Gastroesophageal sphincter (tissue), 4 donors: ENCODE results near the gene ARRB1. TPM values are rescaled to one million over a fixed set of nuclear protein-coding genes. Genes with fewer than 3 reads are reported as not detected.

Source experiments
- ATAC-seq: fragments of 150-250 bp; one replicate; pipeline ENCODE4 v1.9.1; 2016; ENCODE audit warnings: mild to moderate bottlenecking, moderate library complexity
- H3K27ac ChIP-seq, 4 donors: fragments of 200-600 bp; sonication (generic) in 3 of 4; 1 replicate in 3 of 4; 2 replicates in 1 of 4; pipeline ENCODE4 v1.5.1; 2016 to 2019
- H3K27me3 ChIP-seq: fragments of 200-600 bp; sonication (generic); one replicate; pipeline ENCODE4 v1.5.1; 2019
- H3K36me3 ChIP-seq, 2 donors: fragments of 200-600 bp; sonication (generic); one replicate each; pipeline ENCODE4 v1.5.1; 2019; ENCODE audit warnings: control low read depth in 1 of 2
- H3K4me1 ChIP-seq, 3 donors: fragments of 200-600 bp; sonication (generic); 1 replicate in 2 of 3; 2 replicates in 1 of 3; pipeline ENCODE4 v1.5.1; 2016 to 2019; ENCODE audit warnings: control low read depth in 2 of 3
- H3K4me3 ChIP-seq, 2 donors: fragments of 200-600 bp; sonication (generic); one replicate each; pipeline ENCODE4 v1.5.1; 2019; ENCODE audit warnings: mild to moderate bottlenecking in 1 of 2, moderate library complexity in 1 of 2
- H3K9me3 ChIP-seq, 3 donors: fragments of 200-600 bp; sonication (generic); one replicate each; pipeline ENCODE4 v1.5.1; 2017 to 2019; ENCODE audit warnings: control low read depth in 2 of 3
- EP300 ChIP-seq: sonication (generic); formaldehyde crosslinking; IDR thresholded peaks from one replicate; pipeline ENCODE4 v1.6.1; 2017; ENCODE audit warnings: antibody characterized with exemption, mild to moderate bottlenecking
- POLR2A ChIP-seq, 2 donors: fragments of 450-650 bp; IDR thresholded peaks; one replicate each; pipeline ENCODE4 v1.6.1; 2017; ENCODE audit warnings: antibody characterized with exemption in 2 of 2, mild to moderate bottlenecking in 2 of 2, moderate library complexity in 1 of 2
- POLR2AphosphoS5 ChIP-seq: sonication (generic); formaldehyde crosslinking; IDR thresholded peaks from one replicate; pipeline ENCODE4 v1.6.1; 2017; ENCODE audit warnings: antibody characterized with exemption
- WGBS, 2 donors: methylation state at CpG; one replicate each; pipeline ENCODE4 v1.1.5; 2018; ENCODE audit warnings: low coverage in 1 of 2; 5-methylcytosine and 5-hydroxymethylcytosine counted together
- total RNA-seq, 4 donors: library from RNA; depleted of rRNA; stranded (reverse); fragments of >200 nt; gene quantifications; one replicate each; pipeline ENCODE4 v1.1.0, GENCODE V29; 2016
- TF ChIP-seq, protein P1 (sequence below), 4 experiments: fragments of 200-600 bp in 2 of 4; fragments of 450-650 bp in 2 of 4; sonication (generic) in 1 of 4; IDR thresholded peaks; one replicate each; pipeline ENCODE4 v1.5.1; 2017 to 2019; ENCODE audit warnings: antibody characterized with exemption in 4 of 4, mild to moderate bottlenecking in 2 of 4, moderate library complexity in 2 of 4

Gene ARRB1
- total RNA-seq = 100 to 1,000 TPM in 1 of 4 donors, 10 to 100 TPM in 3; 72.3 to 120 (median 93.0) TPM

DNA sequence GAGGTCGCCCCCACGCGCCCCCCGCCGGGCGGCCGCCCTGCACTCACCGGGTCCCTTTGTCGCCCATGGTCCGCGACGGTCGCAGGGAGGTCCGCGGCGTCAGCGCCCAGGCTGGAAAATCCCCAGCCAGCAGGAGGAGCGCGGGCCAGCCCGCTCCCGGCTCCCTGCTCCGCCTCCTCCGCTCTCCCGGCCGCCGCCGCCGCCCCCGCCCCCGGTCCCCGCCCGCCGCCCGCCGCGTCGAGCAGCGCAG lies at the start of gene ARRB1:
Gene ARRB1, minus strand, starts transcription at position 121 of the 250 bp plus-strand sequence. Its CDS starts 54 bp downstream, at position 67.
- no peaks in the 10 kb centered on the region for H3K9me3 ChIP-seq
- TF ChIP-seq POLR2A (IDR thresholded peaks at IDR 0.05) (peak in 1 of 2 donors; percentile 20), EP300 (no peak), POLR2AphosphoS5 (no peak)
- TF ChIP-seq, protein P1, sequence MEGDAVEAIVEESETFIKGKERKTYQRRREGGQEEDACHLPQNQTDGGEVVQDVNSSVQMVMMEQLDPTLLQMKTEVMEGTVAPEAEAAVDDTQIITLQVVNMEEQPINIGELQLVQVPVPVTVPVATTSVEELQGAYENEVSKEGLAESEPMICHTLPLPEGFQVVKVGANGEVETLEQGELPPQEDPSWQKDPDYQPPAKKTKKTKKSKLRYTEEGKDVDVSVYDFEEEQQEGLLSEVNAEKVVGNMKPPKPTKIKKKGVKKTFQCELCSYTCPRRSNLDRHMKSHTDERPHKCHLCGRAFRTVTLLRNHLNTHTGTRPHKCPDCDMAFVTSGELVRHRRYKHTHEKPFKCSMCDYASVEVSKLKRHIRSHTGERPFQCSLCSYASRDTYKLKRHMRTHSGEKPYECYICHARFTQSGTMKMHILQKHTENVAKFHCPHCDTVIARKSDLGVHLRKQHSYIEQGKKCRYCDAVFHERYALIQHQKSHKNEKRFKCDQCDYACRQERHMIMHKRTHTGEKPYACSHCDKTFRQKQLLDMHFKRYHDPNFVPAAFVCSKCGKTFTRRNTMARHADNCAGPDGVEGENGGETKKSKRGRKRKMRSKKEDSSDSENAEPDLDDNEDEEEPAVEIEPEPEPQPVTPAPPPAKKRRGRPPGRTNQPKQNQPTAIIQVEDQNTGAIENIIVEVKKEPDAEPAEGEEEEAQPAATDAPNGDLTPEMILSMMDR (IDR thresholded peaks at IDR 0.05) = peak in 2 of 4 experiments; percentile 8 to 35
- peaks cover 8 to 61% (median 38%) of the 10 kb centered on the region in 3 donors for H3K4me1 ChIP-seq
- H3K4me3 ChIP-seq = peak within 1 kb of the TSS; percentile 93 to 94
- no CpG with 5 or more reads among the region's 38 CpGs for WGBS, 2 donors
- H3K27me3 ChIP-seq = no peaks in the 10 kb centered on the region
- H3K36me3 ChIP-seq = no peaks in the 10 kb centered on the region
- peak within 1 kb of the TSS; percentile 90 to 98 (median 95) for H3K27ac ChIP-seq
- ATAC-seq = peak; percentile 78

DNA sequence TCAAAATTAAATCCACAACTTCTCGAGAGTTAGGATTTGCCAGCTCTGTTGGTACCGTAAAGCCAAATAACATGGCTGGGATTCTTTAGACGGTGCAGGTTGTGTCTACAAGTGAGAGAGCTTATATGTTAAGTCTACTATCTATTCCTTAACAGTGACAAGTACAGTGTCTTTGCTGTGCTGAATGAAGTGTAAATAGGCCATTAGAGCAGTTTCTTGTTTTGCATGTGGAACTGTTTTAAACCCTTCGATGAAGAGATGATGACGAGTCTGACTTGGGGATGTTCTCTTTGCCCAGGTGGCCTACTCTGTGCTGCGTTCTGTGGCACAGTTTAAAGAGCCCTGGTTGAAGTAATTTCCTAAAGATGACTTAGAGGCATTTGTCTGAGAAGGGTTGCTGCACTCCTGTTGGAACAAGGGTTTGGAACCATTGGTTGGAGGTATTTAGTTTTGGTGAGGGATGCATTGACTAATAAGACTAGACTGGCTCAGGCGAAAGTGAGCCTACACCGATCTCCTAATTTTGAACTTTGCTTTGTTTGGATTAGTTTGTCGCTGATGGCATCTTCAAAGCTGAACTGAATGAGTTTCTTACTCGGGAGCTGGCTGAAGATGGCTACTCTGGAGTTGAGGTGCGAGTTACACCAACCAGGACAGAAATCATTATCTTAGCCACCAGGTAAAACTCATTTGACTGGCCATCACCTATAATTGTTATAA lies 48.8 kb upstream of the ARRB1 start:
- no peak for ATAC-seq
- Histone ChIP-seq H3K27ac (peak overlapping the region; percentile 89 to 96 (median 92)), H3K36me3 (peaks cover 0 to 45% of the 10 kb centered on the region in 2 donors), H3K27me3 (no peaks in the 10 kb centered on the region), H3K4me3 (peak overlapping the region; percentile 72 to 80), H3K4me1 (peaks cover 0 to 37% (median 11%) of the 10 kb centered on the region in 3 donors), H3K9me3 (no peaks in the 10 kb centered on the region)
- WGBS, 2 donors = 11 to 13% methylated on average over 11 of the region's 11 CpGs
- TF ChIP-seq POLR2AphosphoS5 (no peak), EP300 (no peak), POLR2A (IDR thresholded peaks at IDR 0.05) (no peak)
- TF ChIP-seq, protein P1 (IDR thresholded peaks at IDR 0.05) = no peak

DNA sequence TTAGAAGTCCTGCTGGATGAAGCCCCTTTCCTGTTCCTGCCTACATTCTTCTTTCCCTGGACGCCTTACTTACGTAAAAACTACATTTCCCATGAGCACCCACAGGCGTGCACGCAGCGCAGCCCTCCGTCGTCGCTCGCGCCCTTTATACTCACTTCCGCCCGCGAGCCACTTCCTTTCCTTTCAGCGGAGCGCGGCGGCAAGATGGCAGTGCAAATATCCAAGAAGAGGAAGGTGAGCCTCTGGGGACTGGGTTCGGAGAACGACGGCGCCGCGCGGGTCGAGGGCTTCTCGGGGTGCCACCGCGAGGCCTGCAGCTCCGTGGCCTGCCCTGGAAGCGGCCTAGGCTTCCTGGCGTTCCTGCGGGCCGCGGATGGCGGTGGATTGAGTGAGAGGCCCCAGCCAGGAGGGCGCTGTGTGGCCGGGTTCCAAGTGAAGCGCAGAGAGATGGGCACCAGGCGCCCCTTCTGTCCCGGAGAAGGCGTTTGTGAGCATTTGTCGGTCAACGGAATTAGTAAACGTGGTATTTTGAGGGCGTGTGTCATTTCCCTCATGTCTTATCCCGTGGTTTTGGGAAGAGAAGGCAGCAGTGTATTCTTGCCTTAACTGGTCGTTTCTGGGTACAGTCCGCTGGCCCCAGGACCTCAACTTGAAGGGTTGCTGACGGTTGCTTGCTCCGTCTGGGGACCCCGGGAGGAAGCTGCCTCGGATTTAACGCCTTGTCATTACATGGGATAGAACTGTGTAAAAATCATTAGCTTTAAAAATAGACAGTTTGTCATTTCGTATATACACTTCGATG lies 48.1 kb upstream of the ARRB1 start, which contains the start of gene RPS3:
Gene RPS3, plus strand, starts transcription at position 175 of the 802 bp plus-strand sequence. Its CDS starts 30 bp downstream, at position 205.
- peak; percentile 96 for ATAC-seq

DNA sequence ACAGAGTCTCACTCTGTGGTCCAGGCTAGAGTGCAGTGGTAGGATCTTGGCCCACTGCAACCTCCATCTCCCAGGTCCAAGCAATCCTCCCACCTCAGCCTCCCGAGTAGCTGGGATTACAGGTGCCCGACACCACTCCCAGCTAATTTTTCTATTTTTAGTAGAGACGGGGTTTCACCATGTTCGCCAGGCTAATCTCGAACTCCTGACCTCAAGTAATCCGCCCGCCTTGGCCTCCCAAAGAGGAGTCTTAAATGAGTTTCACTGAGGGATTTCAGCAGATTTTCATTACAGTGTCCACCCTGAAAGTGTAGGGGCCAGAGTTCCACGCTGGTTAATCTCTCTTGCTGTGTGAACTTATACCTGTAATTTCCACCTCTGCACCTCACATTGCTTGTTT lies 47.4 kb upstream of the ARRB1 start:
- Histone ChIP-seq H3K4me1 (peaks cover 0 to 37% (median 11%) of the 10 kb centered on the region in 3 donors), H3K36me3 (peaks cover 0 to 31% of the 10 kb centered on the region in 2 donors), H3K9me3 (no peaks in the 10 kb centered on the region), H3K27me3 (no peaks in the 10 kb centered on the region), H3K27ac (peak overlapping the region in 2 of 4 donors; percentile 89 to 96), H3K4me3 (no peak overlapping the region)
- 66% methylated on average over 8 of the region's 8 CpGs; no CpG with 5 or more reads in 1 of the 2 donors for WGBS, 2 donors
- TF ChIP-seq, protein P1 (IDR thresholded peaks at IDR 0.05) = no peak
- TF ChIP-seq POLR2AphosphoS5 = no peak
- no peak for TF ChIP-seq EP300
- no peak for TF ChIP-seq POLR2A (IDR thresholded peaks at IDR 0.05)
- no peak for ATAC-seq

More for the DNA sequence above, 48.1 kb upstream of the ARRB1 start, which contains the start of gene RPS3:
- WGBS, 2 donors = 0 to 1% methylated on average over 19 to 27 of the region's 55 CpGs
- Histone ChIP-seq H3K27me3 (no peaks in the 10 kb centered on the region), H3K4me1 (peaks cover 0 to 37% (median 11%) of the 10 kb centered on the region in 3 donors), H3K36me3 (peaks cover 0 to 37% of the 10 kb centered on the region in 2 donors), H3K27ac (peak within 1 kb of the TSS; percentile 89 to 96 (median 92)), H3K9me3 (no peaks in the 10 kb centered on the region), H3K4me3 (peak within 1 kb of the TSS; percentile 72 to 80)
- TF ChIP-seq EP300 (no peak), POLR2A (IDR thresholded peaks at IDR 0.05) (peak; percentile 80 to 82), POLR2AphosphoS5 (peak; percentile 98)
- TF ChIP-seq, protein P1 (IDR thresholded peaks at IDR 0.05) = peak in 1 of 4 experiments; percentile 43
